GM11168 (cell line): ENCODE data around the gene VWF.

Experiments used
- in situ Hi-C: fragments of 300-500 bp; cut with MboI; formaldehyde crosslinking; loops from one replicate; pipeline ENCODE4 v1.12.0; 2022; ENCODE audit warnings: low sequenced_read_pairs; ENCODE audit not compliant: unreplicated experiment

Gene VWF

DNA sequence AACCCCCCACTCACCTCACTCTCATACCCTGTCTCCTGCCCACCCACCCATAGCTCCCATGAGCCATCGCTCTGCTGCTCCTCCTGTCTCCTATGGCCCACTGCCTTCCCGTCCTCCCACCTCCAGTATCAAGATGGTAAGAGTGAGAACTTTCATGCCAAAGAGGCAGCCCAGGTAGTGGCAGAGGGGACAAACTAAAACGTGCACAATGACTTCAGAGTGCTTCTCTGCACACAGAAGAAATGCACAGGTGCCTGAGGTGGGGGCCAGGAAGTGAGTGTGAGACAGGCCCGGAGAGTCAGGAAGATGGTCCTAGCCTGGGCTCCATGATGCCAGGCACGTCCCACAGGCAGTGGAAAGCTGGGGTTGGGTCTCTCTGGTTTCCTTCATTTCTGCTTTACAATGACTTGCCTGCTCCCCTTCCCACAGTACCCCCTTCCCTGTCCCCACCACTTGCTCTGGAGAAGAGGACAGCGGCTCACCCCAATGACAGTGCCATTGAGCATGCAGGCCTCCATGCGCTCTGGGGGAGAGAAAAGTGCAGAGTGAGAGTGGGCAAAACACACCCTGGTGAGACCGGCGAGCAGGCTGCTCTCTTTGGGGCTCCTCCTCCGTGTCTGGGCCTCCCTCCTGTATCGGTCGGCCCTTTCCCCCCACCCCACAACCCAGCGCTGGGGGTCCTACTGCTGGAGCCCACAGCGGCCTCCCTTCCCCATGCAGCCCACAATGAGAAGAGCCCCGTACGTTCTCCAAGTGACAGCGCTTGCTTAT, 156.6 kb downstream of the VWF start:
- in situ Hi-C loops = no loop called here

DNA sequence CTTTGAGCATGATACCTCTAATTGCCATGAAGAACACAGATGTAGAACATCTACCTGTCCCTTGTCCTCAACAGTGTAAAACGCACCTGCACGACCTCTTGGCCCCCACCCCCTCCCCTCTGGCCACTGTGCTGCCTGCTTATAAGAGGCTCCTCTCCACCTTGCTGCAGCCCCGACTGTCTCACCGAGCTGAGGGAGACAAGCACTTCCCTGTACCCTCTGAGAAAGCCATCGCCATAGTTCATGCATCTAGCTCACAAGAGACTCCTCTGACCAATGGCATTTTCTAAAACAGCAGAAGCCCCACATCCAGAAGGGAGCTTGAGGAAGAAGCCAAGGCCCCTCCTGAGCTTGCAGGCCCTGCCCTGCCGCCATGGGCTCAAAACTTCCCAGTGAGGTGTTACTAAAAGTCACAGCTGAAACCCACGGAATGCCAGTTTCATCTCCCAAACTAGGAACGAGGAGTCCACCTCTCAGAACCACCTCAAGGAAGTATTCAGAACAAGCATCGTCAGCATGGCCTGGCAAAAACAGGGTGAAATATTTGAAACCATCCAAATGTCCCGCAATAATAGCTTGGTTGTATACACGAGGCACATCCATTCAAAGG, 157.9 kb downstream of the VWF start:
- in situ Hi-C loops = no loop called here

DNA sequence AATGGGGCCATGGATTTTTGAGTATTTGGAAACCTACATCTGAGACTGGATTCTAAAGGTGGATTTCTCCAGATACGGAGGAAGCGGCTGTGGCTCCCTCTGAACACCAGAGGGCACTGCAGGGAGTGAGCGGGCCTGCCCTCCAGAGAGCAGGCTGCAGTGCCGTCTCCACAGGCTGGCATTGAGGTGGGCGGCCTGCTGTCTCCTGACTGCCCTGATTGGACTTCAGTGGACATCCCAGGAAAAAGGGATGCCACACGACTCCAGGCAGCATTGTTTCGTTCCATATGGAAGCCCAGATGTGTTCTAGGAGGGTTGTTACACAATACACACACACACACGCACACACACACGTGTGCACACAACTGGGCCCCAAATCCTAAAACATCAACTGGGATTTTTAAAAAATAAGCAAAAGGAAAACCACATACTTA, 158.5 kb downstream of the VWF start:
- in situ Hi-C loops = no loop called here

DNA sequence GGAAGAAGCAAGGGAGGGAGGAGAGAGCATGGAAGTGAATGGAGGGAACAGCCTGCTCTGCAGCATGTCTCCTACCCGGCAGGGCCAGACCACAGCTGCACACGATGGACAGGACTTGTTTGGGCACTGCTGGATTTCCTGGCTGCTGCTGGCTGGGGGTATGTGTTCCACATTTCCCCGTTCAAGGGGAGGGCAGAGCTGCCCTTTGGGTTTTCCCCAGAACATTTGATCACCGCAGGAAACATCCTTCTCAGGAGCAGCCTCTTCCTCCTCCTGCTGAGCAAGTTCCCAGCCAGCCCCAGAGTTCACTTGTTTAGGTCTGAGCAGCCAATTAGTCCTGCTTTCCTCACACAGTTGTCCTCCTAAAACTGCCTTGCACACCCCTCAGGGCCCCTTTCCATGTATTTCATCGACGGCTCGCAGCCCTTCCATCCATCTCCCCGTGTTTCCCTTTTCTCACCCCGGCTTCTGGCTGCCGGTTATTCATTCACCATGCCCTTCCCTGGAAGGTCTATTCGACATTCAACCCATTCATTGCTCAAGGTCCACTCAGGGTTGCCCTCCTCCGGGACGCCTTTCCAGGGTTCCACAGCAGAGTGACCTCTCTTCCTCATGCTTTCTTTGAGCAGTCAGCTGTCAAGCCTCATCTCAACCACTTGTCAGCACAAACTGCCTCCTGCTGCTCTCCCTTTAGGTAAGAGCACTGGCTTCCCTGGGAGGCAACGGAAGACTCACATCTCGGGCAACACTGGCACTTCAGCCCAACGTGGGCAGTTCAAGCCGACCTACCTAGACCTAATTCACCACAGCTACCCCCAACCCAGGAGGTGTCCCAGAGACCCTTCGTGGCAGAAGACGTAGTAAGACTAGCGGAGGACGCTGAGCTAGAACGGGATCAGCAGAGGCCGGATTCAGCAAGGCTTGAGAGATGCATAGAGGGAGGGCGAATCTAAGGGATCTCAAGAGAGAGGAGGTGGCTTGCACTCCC, 159.3 kb downstream of the VWF start:
- in situ Hi-C loops = no loop called here

DNA sequence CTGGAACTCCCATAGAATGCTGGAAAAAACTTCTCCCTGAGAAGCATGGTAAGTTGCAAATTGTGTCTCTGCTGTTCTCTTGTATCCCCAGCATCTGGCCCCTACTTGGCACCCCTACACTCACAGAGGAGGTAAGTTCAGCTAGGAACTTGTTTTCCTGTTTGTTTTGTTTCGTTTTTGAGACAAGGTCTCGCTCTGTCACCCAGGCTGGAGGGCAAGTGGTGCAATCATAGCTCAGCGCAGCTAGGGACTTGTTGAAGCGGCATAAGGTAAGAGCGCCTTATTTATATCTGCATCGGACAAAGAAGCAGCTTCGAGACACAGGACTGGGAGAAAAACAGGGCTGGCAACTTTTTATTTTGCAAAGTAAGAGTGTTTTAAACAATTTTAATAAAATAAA, 161.0 kb downstream of the VWF start:
- in situ Hi-C loops = no loop called here

DNA sequence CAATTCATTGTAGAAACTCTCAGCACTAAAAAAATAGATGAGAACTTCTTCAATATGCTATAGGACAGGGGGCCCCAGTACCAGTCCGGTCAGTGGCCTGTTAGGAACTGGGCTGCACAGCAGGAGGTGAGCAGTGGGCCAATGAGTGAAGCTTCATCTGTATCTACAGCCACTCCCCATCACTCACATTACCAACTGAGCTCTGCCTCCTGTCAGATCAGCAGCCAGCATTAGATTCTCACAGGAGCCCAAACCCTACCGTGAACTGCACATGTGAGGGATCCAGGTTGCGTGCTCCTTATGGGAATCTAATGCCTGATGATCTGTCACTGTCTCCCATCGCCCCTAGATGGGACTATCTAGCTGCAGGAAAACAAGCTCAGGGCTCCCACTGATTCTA, 163.7 kb downstream of the VWF start:
- in situ Hi-C loops = no loop called here

DNA sequence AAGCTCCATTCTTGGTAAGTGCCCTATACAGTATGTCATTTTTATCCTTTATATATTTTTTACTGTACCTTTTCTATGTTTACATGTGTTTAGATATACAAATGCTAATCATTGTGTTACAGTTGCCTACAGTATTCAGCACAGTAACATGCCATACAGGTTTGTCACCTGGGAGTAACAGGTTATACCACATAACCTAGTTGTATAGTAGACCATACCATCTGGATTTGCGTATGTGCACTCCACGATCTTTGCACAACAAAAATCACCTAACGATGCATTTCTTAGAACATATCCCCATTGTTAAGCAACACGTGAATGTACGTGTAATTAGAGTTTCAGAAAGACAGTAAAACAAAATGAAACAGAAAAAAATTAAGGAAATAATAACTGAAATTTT, 167.5 kb downstream of the VWF start:
- in situ Hi-C loops = no loop called here

DNA sequence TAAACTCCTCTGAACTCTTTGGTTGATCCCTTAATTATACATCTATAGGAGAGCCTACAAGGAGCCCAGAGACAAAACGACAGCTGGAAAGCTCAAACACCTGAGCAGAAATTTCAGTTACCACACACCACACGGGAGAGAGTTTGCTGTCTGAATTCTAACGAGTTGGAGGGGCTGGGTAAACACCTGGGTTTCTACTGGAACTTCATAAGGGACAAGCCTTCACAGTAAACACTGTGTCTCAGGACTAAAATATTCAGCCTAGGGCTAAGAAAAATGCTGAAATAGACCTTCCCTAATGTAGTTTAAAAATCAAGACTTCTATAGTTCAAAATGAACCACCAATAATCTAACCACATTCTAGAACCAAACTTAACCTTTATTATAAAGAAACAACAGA, 169.8 kb downstream of the VWF start:
- in situ Hi-C loops = no loop called here

DNA sequence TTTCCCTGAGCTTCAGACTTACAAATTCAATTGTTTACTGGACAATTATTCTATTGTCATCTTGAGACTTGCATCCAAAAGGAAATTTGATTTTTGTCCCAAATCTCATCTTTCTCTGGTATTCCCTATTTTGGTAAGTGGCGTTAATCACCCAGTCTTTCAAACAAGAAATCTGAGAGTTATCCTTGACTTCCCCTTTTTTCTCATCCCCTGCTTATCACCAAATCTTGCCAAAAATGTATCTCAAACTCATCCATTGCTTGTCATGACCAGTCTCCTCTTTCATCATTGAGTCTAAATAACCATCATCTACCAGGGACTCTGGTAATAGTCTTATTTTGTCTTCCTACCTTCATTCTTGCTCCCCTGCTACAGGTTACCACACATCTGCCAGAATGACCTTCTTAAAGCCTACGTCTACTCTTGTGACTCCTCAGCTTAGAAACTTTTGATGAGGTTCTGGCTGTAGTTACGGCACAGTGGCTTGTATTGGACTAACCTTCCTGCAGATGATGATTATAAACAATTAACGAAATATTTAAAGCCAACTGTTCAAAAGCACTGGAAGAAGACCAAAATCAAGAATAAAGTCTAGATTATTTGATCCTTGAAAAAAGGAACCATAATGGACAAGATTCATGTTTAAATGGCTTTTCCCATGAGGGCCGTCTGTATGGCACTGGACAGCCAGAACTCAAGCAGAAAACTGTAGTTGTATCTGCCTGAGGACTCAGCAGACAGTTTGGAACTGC, 170.5 kb downstream of the VWF start:
- in situ Hi-C loops = no loop called here

DNA sequence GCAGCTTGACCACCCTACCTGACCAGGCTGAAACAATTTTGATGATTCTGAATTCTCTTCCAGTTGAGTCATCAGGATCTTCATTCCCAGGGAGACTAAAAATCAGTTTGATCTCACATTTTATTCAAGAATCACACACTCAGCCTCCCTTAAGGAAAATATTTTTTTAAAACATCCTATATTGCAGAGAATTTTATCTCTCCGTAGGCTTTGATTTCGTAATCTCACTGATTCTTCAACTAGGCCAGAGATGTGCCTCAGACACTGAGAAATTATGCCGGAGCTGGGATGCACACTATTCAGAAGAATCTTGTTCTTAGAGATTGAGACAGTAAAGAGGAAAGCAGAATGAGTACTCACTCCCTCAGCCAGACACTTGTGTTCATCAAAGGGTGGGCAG, 172.4 kb downstream of the VWF start:
- in situ Hi-C loops = no loop called here

DNA sequence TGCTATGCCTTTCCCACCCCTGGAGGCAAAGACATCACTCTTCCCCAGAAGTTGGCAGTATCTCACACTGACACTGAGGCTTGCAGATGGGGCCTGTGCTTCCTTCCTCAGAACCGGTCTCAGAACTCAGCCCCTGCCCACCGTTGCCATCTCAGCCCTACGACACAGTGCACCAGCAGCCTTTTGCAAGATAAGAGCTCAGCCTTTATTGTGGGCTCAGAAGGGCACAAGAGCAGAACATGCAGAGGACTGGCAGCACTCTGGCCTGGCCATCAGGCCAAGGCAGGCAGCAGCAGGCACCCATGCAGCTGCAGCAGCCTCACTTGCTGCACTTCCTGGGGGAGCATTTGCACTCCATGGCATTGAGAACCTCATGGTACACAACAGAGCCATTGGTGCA, 175.8 kb downstream of the VWF start:
- in situ Hi-C loops = no loop called here

DNA sequence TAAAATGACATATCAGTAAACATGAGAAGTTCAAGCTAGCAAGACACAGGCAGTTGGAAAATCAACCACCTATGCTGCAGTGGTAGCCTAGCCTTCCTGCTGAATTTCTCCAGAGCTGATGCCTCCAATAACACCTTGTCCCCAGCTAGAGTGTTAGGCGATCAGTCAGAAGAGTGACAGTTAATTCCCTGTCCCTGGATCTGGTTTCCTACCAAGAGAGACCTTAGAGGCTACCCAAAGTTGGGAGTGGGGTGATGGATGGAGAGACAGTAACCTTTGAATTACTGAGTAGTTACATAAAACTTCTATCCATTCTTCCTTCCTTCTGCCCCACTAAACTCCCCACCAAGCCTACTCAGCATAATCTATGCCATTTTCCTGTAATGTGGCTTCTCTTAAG, 177.5 kb downstream of the VWF start:
- in situ Hi-C loops = no loop called here

DNA sequence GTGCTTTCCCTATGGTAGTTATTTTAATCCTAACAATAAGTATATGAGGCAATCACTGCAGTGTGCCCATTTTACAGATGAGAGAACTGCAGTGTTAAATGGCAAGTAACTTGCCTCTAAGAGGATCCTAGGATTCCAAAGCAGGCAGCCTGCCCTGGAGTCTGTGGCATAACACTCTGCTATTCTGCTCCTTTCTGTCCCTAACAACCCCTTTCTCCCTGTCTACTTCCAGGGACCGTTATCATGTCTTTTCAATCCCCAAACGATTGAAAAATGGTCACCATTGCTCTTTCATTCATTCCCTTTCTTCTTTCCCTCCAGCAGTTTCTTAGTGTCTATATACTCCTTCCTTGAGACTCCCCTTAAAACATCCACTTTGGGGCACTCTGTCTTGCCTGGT, 178.1 kb downstream of the VWF start:
- in situ Hi-C loops = no loop called here

DNA sequence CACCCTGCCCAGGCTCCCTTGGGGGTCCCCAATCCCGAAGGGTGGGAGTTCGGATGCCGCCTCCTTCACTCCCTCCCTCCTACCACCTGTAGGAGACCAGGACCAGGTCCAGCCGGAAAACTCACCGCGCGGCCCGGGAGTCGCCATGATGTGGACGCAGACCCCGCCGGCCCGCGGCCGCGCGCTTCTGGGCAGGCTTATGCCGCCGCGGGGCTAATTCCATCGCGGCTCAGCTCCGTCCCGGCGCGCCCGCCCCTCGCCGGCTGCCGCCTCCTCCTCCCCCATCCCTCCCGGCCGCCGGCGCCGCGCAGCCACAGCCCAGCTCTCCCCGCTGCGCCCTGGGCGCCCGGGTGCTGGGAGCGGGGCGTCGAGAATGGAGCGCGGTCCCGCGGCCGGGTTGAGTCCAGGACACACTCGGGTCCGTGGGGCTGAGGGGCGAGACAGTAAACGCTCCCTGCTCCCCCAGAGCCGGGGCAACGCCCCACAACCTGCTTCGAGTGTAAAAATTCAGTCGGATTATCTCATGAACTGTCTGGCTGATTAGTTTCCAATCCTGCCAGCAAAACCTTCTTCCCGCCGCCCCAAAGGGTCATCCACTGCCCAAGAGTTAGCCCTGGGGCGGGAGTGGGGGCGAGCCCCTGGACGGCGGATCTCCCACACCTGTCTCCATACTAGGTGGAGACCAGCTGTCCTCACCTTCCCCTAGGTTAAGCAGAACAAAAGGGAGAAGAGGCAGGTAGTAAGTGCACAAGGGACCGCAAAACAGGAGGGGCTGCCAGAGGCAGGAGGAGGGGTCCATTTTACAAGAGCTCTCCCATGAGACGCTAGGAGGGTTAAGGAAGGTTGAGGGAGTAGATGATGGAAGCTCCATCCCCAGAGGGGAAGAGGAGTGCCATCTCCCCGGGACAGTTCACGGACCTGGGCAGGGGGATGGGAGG, 179.1 kb downstream of the VWF start, which contains the start of gene ANO2:
ANO2 (minus strand) TSS at position 189 of the 938 bp plus-strand sequence; CDS start at position 147, 42 bp downstream.
- in situ Hi-C loops = no loop called here

DNA sequence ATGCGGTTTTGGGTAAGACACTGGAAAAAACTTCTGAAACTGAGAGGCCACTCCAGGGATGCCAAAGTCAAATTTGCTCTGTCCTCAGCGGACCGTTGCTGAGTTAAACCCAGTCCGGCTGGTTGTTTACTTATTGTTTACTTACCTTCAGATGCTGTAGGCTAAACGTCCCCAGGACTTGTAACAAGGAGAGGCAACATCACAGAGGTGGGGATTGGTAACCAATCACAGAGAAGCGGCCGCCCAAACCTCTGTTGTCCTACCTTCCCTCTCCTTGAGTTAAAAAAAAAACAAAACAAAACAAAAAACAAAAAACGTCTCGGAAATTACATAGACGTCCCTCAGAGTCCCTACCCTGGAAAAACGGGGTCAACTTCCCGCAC, 179.8 kb downstream of the VWF start:
- in situ Hi-C loops = no loop called here

DNA sequence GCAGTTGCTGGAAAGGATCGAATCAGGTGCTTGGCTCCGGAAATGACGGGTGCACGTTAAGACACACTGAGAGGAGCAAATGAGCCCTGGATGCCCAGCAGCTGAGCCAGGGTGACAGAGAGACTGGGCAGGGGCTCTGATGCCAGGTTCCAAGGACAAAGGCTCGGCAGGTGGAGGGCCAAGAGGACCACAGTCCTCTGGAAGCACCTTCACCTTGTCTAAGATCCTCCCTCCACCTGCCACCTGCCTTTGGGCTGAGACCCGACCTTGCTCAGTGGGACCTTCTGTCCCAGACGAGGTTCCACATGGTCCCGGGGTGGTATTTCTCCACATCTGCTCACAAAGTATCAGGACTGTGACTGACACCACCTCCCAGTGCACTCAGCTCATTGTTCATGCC, 180.4 kb downstream of the VWF start:
- in situ Hi-C loops = no loop called here

DNA sequence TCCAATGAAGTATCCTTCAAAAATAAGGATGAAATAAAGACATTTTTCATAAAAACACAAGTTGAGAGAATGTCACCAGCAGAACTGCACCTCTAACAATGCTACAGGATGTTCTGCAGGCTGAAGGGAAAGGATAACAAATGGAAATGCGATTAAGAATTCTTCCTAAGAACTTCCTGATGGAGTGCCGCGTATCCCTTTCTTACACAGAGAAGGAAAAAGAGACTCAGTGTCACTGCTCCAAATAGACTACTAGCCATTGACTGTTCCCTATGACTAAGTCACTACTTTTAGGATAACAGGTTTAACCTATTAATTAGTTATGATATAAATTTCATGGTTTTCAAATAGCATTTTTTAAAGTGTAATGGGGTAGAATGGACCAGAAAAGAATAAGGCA, 182.6 kb downstream of the VWF start:
- in situ Hi-C loops = no loop called here

DNA sequence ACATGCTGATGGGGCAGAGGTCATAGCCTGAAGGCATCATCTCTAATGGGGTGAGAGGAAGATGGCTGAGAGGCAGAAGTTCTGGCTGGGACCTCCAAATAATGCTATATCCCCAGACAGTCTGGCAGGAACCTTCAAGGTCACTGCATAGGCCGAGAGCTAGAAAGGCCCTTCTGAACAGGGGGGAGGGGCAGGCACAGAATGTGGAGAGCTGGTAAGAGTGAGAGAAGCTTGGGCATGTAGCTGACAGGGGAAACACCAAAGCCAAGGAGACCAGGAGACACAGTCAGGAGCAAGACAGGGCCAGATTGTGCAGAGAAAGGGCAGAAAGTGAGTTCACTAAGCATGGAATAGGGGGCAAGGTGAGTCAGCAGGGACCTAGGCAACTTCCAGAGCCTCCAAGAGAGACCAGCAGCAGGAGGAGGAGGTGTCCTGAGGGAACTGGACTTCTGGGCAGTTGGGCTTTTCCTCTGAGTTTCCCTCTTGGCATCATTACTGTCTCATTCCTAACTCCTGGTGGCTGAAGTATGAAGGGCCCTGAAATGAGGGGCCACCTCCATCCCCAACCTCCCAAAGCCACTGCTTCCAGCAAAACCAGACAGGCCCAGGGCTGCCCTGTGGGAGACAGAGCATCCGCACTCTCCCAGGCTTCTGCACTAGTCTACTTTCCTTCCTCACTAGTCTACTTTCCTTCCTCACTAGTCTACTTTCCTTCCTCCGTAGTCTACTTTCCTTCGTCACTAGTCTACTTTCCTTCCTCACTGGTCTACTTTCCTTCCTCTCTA, 196.5 kb downstream of the VWF start:
- in situ Hi-C loops = no loop called here
